Muscle layer of colon (tissue), 2 donors: ENCODE measurements around the gene SLC5A4.

Experiments used
- H3K27ac ChIP-seq: one replicate; pipeline ENCODE4 v1.7.0; 2013; ENCODE audit warnings: low read depth, mild to moderate bottlenecking, low read length, moderate library complexity
- H3K27me3 ChIP-seq, 2 donors: one replicate each; pipeline ENCODE4 v1.7.0; 2013; ENCODE audit warnings: low read length in 2 of 2, mild to moderate bottlenecking in 2 of 2; ENCODE audit not compliant: insufficient read depth in 2 of 2, control insufficient read depth in 1 of 2
- H3K36me3 ChIP-seq: one replicate; pipeline ENCODE4 v1.7.0; 2013; ENCODE audit warnings: mild to moderate bottlenecking, low read length; ENCODE audit not compliant: insufficient read depth
- H3K4me1 ChIP-seq: one replicate; pipeline ENCODE4 v1.7.0; 2013; ENCODE audit warnings: mild to moderate bottlenecking, low read length; ENCODE audit not compliant: insufficient read depth
- H3K4me3 ChIP-seq, 2 donors: one replicate each; pipeline ENCODE4 v1.7.0; 2013; ENCODE audit warnings: low read length in 2 of 2, low read depth in 1 of 2, mild to moderate bottlenecking in 1 of 2, moderate library complexity in 1 of 2
- H3K9ac ChIP-seq: one replicate; pipeline ENCODE4 v1.7.0; 2013; ENCODE audit warnings: low read length
- H3K9me3 ChIP-seq: one replicate; pipeline ENCODE4 v1.7.0; 2013; ENCODE audit warnings: mild to moderate bottlenecking, low read length
- donor health status: abdominal sarcoma.
- donor health status: Adenocarcinoma of cecum.

SLC5A4 gene

GRCh38 chr22:32261306-32261705 lies 6.2 kb upstream of the SLC5A4 start:
- H3K36me3 ChIP-seq, result no peaks in the 10 kb centered on the region
- no peak overlapping the region for H3K9ac ChIP-seq
- no peaks in the 10 kb centered on the region for H3K9me3 ChIP-seq
- no peaks in the 10 kb centered on the region for H3K27me3 ChIP-seq
- H3K4me1 ChIP-seq, result no peaks in the 10 kb centered on the region
- no peak overlapping the region for H3K4me3 ChIP-seq
- H3K27ac ChIP-seq, result no peak overlapping the region

- no peak overlapping the region for H3K9ac ChIP-seq
Observed at GRCh38 chr22:32258791-32259190, 3.6 kb upstream of the SLC5A4 start.

GRCh38 chr22:32255726-32256125 lies 579 bp upstream of the SLC5A4 start:
- Histone ChIP-seq H3K27ac (no peak overlapping the region), H3K9ac (no peak overlapping the region), H3K4me1 (no peaks in the 10 kb centered on the region), H3K27me3 (no peaks in the 10 kb centered on the region), H3K9me3 (no peaks in the 10 kb centered on the region), H3K4me3 (no peak overlapping the region), H3K36me3 (no peaks in the 10 kb centered on the region)

More at GRCh38 chr22:32258791-32259190, 3.6 kb upstream of the SLC5A4 start:
- Histone ChIP-seq H3K4me3 (no peak overlapping the region), H3K4me1 (no peaks in the 10 kb centered on the region), H3K9me3 (no peaks in the 10 kb centered on the region), H3K27ac (no peak overlapping the region), H3K27me3 (no peaks in the 10 kb centered on the region), H3K36me3 (no peaks in the 10 kb centered on the region)

- H3K36me3 ChIP-seq, result no peaks in the 10 kb centered on the region
- no peak overlapping the region for H3K9ac ChIP-seq
- H3K27ac ChIP-seq, result no peak overlapping the region
- no peaks in the 10 kb centered on the region for H3K27me3 ChIP-seq
- H3K4me1 ChIP-seq, result no peaks in the 10 kb centered on the region
- H3K9me3 ChIP-seq, result no peaks in the 10 kb centered on the region
- H3K4me3 ChIP-seq, result no peak overlapping the region
Observed at GRCh38 chr22:32249231-32249630, 5.9 kb downstream of the SLC5A4 start.

- Histone ChIP-seq H3K27me3 (no peaks in the 10 kb centered on the region), H3K9me3 (no peaks in the 10 kb centered on the region), H3K27ac (no peak overlapping the region), H3K36me3 (no peaks in the 10 kb centered on the region), H3K4me3 (no peak overlapping the region), H3K4me1 (no peaks in the 10 kb centered on the region), H3K9ac (no peak overlapping the region)
Observed at GRCh38 chr22:32248276-32248675, 6.9 kb downstream of the SLC5A4 start.

GRCh38 chr22:32246166-32246565 lies 9.0 kb downstream of the SLC5A4 start:
- Histone ChIP-seq H3K9me3 (no peaks in the 10 kb centered on the region), H3K4me1 (no peaks in the 10 kb centered on the region), H3K9ac (no peak overlapping the region), H3K36me3 (no peaks in the 10 kb centered on the region), H3K4me3 (no peak overlapping the region), H3K27ac (no peak overlapping the region), H3K27me3 (no peaks in the 10 kb centered on the region)

GRCh38 chr22:32245042-32245441 lies 10.1 kb downstream of the SLC5A4 start:
- no peaks in the 10 kb centered on the region for H3K9me3 ChIP-seq
- no peaks in the 10 kb centered on the region for H3K27me3 ChIP-seq
- no peak overlapping the region for H3K27ac ChIP-seq
- no peaks in the 10 kb centered on the region for H3K36me3 ChIP-seq
- H3K4me3 ChIP-seq, result no peak overlapping the region
- no peaks in the 10 kb centered on the region for H3K4me1 ChIP-seq
- H3K9ac ChIP-seq, result no peak overlapping the region

- no peaks in the 10 kb centered on the region for H3K9me3 ChIP-seq
Observed at GRCh38 chr22:32244547-32244946, 10.6 kb downstream of the SLC5A4 start.

GRCh38 chr22:32240461-32240860 lies 14.7 kb downstream of the SLC5A4 start:
- Histone ChIP-seq H3K36me3 (no peaks in the 10 kb centered on the region), H3K27me3 (no peaks in the 10 kb centered on the region), H3K27ac (no peak overlapping the region)

More at GRCh38 chr22:32244547-32244946, 10.6 kb downstream of the SLC5A4 start:
- Histone ChIP-seq H3K27me3 (no peaks in the 10 kb centered on the region), H3K4me1 (no peaks in the 10 kb centered on the region), H3K27ac (no peak overlapping the region), H3K4me3 (no peak overlapping the region), H3K36me3 (no peaks in the 10 kb centered on the region), H3K9ac (no peak overlapping the region)

GRCh38 chr22:32237906-32238305 lies 17.2 kb downstream of the SLC5A4 start:
- Histone ChIP-seq H3K27ac (no peak overlapping the region), H3K4me1 (no peaks in the 10 kb centered on the region)

More at GRCh38 chr22:32240461-32240860, 14.7 kb downstream of the SLC5A4 start:
- Histone ChIP-seq H3K4me1 (no peaks in the 10 kb centered on the region), H3K9me3 (no peaks in the 10 kb centered on the region), H3K4me3 (no peak overlapping the region), H3K9ac (no peak overlapping the region)

GRCh38 chr22:32236970-32237369 lies 18.2 kb downstream of the SLC5A4 start:
- H3K4me1 ChIP-seq, result no peaks in the 10 kb centered on the region
- H3K36me3 ChIP-seq, result no peaks in the 10 kb centered on the region
- H3K27ac ChIP-seq, result no peak overlapping the region
- H3K27me3 ChIP-seq, result no peaks in the 10 kb centered on the region
- no peak overlapping the region for H3K4me3 ChIP-seq
- no peaks in the 10 kb centered on the region for H3K9me3 ChIP-seq
- no peak overlapping the region for H3K9ac ChIP-seq

More at GRCh38 chr22:32237906-32238305, 17.2 kb downstream of the SLC5A4 start:
- no peaks in the 10 kb centered on the region for H3K36me3 ChIP-seq
- no peaks in the 10 kb centered on the region for H3K27me3 ChIP-seq
- no peak overlapping the region for H3K9ac ChIP-seq
- H3K4me3 ChIP-seq, result no peak overlapping the region
- H3K9me3 ChIP-seq, result no peaks in the 10 kb centered on the region

- no peaks in the 10 kb centered on the region for H3K4me1 ChIP-seq
- H3K27me3 ChIP-seq, result no peaks in the 10 kb centered on the region
- H3K9me3 ChIP-seq, result no peaks in the 10 kb centered on the region
- no peak overlapping the region for H3K27ac ChIP-seq
- no peak overlapping the region for H3K9ac ChIP-seq
- H3K36me3 ChIP-seq, result no peaks in the 10 kb centered on the region
- no peak overlapping the region for H3K4me3 ChIP-seq
Observed at GRCh38 chr22:32233091-32233490, 22.1 kb downstream of the SLC5A4 start.
